RWPE1 (cell line): Measurements from ENCODE around the gene PHAX.
"Not testable (repeated sequence)": the region's sequence is repeated elsewhere in the genome, so short reads cannot be mapped to it uniquely, and the experiment has no call there.

Experiments
- CTCF ChIA-PET: fragments of 350-600 bp; sonication (Branson Sonifier 250); formaldehyde crosslinking; extraction: SDS; loops from one replicate; lab custom pipeline; 2021; lab: Yijun Ruan, JAX
- POLR2A ChIA-PET: fragments of 400-600 bp; formaldehyde crosslinking; extraction: SDS; loops from one replicate; lab custom pipeline; 2020; ENCODE audit warnings: antibody characterized with exemption; ENCODE audit not compliant: low non-redundant PET; lab: Yijun Ruan, JAX
- DNase-seq: peaks from one replicate; pipeline ENCODE4 v3.0.0; 2012; ENCODE audit warnings: low spot score
- H3K27ac ChIP-seq: fragments of 450-650 bp; 2 replicates; pipeline ENCODE4 v1.5.1; 2017
- CTCF ChIP-seq: fragments of 450-650 bp; conservative IDR thresholded peaks from 2 replicates; pipeline ENCODE4 v1.5.1; 2017; ENCODE audit warnings: low read depth, mild to moderate bottlenecking

PHAX gene

GRCh38 chr5:126636956-126637355 is 36.2 kb downstream of the PHAX start:
- TF ChIP-seq CTCF = no peak
- POLR2A ChIA-PET = no interaction called here
- CTCF ChIA-PET = no interaction called here
- no peak overlapping the region for H3K27ac ChIP-seq
- no peak for DNase-seq

DNA sequence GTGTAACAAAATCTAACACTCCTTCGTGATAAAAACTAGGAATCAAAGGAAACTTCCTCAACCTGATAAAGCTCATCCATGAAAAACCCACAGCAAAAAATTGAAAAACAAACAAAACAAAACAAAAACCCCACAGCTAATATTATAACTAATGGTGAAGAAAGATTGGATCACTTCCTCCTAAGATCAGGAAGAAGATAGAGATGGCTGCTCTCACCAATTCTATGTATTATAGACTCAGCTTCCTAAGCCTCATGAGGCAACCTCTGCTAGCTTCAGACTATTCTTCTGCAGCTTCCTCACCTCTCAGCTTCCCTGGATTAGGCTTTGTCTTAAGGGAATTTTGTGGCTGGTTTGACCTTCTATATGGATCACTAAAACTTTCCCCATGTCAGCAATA is 40.1 kb downstream of the PHAX start:
- CTCF ChIA-PET = interaction anchor here (0.6 kb wide), 1 partner anchor 877 kb away, joined by 3 read pairs; no protein-coding TSS in a partner anchor
- TF ChIP-seq CTCF = no peak
- no peak for DNase-seq
- H3K27ac ChIP-seq = no peak overlapping the region
- POLR2A ChIA-PET = no interaction called here

GRCh38 chr5:126641387-126641786 is 40.6 kb downstream of the PHAX start:
- no peak for DNase-seq
- ChIA-PET CTCF (interaction anchor here (0.6 kb wide), 1 partner anchor 877 kb away, joined by 3 read pairs; no protein-coding TSS in a partner anchor), POLR2A (no interaction called here)
- H3K27ac ChIP-seq = no peak overlapping the region
- no peak for TF ChIP-seq CTCF

GRCh38 chr5:126645132-126645531 is 44.4 kb downstream of the PHAX start:
- H3K27ac ChIP-seq = no peak overlapping the region
- TF ChIP-seq CTCF = no peak
- CTCF ChIA-PET = interaction anchor here (0.6 kb wide), 1 partner anchor 102 kb away, joined by 4 read pairs; no protein-coding TSS in a partner anchor
- POLR2A ChIA-PET = no interaction called here
- DNase-seq = no peak

- CTCF ChIA-PET = interaction anchor here (0.6 to 1.0 kb wide), 2 partner anchors 134 to 147 kb away, joined by 3 read pairs; no protein-coding TSS in a partner anchor
- TF ChIP-seq CTCF = no peak
- no peak for DNase-seq
- POLR2A ChIA-PET = interaction anchor here (0.5 kb wide), 1 partner anchor 122 kb away, joined by 3 read pairs; no protein-coding TSS in a partner anchor
- H3K27ac ChIP-seq = no peak overlapping the region
Measured at GRCh38 chr5:126647071-126647470, 46.3 kb downstream of the PHAX start.

DNA sequence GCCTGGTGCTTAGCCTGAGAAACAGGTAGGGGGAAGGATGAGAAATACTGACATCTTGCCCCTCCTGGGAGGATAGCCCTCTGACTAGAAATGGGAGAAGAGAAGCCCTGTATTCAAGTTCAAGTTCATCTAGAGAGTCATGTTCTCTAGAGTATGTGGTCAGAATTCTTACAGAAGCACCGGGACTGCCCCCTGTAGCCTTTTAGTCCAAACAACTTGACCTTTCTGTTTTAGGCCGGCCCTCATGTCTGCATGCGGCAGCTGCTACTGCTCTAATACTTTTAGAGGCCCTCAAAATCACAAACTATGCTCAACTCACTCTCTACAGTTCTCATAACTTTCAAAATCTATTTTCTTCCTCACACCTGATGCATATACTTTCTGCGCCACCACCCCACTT is 47.7 kb downstream of the PHAX start:
- ChIA-PET POLR2A (no interaction called here), CTCF (no interaction called here)

GRCh38 chr5:126649057-126649456 is 48.3 kb downstream of the PHAX start:
- DNase-seq, H3K27ac ChIP-seq, POLR2A ChIA-PET: not testable (repeated sequence)
- CTCF ChIA-PET = interaction anchor here (0.6 kb wide), 1 partner anchor 317 kb away, joined by 4 read pairs; no protein-coding TSS in a partner anchor

More for the DNA sequence above, 47.7 kb downstream of the PHAX start:
- TF ChIP-seq CTCF = no peak
- DNase-seq = no peak
- H3K27ac ChIP-seq = no peak overlapping the region

- DNase-seq, H3K27ac ChIP-seq, POLR2A ChIA-PET: not testable (repeated sequence)
- CTCF ChIA-PET = interaction anchor here (0.6 kb wide), 1 partner anchor 318 kb away, joined by 4 read pairs; no protein-coding TSS in a partner anchor
Measured at GRCh38 chr5:126649709-126650108, 49.0 kb downstream of the PHAX start.
